NAMALWA (cell line): ENCODE data around the gene KAT5.
"Not testable (repeated sequence)": the region's sequence is repeated elsewhere in the genome, so short reads cannot be mapped to it uniquely, and the experiment has no call there.

Source experiments
- DNase-seq: peaks from one replicate; pipeline ENCODE4 v3.0.0-alpha.2; 2015; ENCODE audit warnings: low spot score

The KAT5 gene

DNA sequence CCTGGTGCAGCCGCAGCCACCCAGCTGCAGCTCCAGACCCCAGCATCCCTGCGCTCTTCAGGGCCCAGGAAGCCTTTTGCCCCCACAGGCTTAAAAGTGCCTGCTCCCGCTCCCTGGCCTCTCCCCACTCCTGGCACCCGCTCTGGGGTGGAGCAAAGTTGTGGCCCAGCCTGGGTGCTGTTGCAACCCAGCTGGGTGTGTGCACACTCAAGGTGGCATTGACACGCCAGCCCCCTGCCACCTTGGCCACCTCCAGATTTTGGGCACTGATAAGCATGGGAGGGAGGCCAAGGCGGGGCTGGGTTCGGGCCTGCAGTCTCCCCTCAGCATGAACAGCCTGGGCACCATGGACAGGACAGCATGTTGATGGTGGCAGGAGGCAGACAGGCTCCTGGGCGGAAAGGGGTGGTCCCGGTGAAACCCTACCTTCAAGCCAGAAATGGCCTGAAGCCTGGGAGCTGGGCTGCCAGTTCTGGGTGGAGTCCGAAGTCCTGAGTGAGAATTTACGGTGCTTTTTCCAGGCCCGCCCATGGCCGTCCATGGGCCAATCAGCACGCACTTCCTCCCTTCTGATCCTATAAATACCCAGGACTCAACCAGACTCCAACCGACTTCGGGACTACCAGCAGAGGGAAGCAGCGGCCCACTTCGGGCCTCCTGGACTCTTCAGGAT is 32.1 kb downstream of the KAT5 start:
- no peak for DNase-seq

DNA sequence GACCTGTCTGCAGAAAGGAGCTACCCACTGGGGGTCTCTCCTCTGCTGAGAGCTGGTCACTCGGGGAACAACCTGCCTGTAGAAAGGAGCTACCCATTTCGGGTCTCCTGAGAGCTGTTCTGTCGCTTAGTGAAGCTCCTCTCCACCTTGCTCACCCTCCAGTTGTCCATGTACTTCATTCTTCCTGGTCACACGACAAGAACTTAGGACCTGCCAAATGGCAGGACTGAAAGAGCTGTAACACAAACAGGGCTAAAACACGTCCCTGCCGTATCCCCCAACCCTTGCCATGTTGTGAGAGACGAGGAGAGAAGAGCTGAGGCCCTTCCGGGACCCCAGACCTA is 32.6 kb downstream of the KAT5 start:
- DNase-seq, result no peak

DNA sequence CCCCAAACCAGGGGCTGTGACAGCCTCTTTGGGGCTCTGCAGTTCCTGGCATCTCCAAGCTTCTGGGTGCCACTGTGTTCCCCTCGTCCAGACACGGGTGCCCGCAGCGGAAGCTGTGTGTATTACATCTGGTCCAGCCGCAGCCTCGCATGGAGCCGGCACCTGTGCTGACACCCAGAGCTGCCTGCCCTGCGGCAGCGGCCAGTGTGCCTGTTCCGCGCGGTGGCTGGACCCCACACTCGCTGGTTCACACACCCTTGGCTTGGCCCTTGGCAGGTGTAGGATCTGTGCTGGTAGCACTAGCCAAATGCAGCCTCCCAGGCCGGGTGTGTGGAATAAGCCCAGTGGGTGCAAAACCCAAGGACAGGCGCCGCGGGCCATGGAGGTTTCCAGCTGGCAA is 33.0 kb downstream of the KAT5 start:
- no peak for DNase-seq

DNA sequence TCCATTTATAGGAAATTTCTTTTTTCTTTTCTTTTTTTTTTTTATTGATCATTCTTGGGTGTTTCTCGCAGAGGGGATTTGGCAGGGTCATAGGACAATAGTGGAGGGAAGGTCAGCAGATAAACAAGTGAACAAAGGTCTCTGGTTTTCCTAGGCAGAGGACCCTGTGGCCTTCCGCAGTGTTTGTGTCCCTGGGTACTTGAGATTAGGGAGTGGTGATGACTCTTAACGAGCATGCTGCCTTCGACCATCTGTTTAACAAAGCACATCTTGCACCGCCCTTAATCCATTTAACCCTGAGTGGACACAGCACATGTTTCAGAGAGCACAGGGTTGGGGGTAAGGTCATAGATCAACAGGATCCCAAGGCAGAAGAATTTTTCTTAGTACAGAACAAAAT is 50.1 kb downstream of the KAT5 start:
- DNase-seq, result not testable (repeated sequence)

DNA sequence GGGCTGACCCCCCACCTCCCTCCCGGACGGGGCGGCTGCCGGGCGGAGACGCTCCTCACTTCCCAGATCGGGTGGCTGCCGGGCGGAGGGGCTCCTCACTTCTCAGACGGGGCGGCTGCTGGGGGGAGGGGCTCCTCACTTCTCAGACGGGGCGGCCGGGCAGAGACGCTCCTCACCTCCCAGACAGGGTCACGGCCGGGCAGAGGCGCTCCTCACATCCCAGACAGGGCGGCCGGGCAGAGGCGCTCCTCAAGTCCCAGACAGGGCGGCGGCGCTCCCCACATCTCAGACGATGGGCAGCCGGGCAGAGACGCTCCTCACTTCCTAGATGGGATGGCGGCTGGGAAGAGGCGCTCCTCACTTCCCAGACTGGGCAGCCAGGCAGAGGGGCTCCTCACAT is 50.8 kb downstream of the KAT5 start:
- DNase-seq, result not testable (repeated sequence)

DNA sequence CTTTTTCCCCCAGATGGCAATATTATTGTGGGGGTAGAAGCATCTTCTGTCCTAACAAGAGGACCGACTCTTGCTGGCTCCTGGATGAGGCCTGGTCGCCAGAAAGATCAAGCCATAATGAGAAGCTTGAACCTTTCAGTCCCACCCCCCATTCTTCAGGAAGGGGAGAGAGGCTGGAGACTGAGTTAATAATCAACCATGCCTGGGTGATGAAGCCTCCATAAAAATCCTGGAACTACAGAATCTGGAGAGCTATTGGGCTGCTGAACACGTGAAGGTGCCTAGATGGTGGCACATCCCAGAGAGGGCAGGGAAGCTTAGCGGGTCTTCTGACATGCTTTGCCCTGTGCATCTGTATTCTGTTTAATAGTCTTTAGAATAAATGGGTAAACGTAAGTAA is 52.4 kb downstream of the KAT5 start:
- DNase-seq, result no peak

DNA sequence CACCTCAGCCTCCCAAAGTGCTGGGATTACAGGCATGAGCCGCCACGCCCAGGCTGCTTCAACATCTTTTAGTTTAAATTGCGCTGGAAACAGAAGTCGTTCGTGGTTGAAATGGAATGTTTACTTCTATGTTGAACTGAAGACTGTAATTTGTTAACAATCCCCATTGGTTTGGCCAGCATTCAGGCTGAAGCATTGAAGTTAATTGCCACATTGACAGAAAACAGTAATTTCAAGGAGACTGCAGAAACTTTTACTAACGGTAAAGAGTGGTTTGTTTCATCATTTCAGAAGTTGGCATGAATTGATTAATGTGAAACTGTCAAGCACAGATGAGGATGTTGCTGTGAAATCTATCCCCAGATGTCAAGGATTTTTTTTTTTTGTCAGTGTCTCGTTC is 54.5 kb downstream of the KAT5 start:
- DNase-seq, result no peak

DNA sequence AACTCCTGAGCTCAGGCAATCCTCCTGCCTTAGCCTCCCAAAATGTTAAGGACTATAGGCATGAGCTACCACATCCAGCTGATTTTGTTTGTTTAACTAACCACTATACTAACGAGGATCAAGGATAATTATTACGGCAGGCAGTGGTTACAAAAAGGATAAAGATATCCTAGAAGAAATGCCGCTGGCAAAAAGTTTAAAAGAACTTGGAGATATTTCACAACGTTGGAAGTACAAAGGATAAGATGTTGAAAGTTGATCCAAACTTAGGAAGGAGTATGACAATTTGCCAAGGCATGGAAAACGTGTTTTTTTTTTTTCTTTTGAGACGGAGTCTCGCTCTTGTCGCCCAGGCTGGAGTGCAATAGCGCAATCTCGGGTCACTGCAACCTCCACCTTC is 55.4 kb downstream of the KAT5 start:
- no peak for DNase-seq

DNA sequence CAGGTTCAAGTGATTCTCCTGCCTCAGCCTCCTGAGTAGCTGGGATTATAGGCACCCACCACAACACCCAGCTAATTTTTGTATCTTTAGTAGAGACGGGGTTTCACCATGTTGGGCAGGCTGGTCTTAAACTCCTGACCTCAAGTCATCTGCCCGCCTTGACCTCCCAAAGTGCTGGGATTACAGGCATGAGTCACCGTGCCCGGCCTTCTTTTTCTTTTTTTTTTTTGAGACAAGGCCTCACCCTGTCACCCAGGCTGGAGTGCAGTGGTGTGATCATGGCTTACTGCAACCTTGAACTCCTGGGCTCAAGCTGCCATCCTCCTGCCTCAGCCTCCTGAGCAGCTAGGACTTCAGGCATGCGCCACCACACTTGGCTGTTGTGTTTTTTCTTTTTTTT is 55.8 kb downstream of the KAT5 start:
- not testable (repeated sequence) for DNase-seq
